A549 (cell line): Measurements from ENCODE around the gene SNW1.

ENCODE experiments used
- CBX8 ChIP-seq: fragments of 200-600 bp; sonication (generic); IDR thresholded peaks from 2 replicates; pipeline ENCODE4 v1.6.1; 2016
- CTCF ChIP-seq: fragments of >200 bp; sonication (Bioruptor Twin); formaldehyde crosslinking; IDR thresholded peaks from 3 replicates; pipeline ENCODE4 v1.5.1; 2016
- MAX ChIP-seq: IDR thresholded peaks from 2 replicates; pipeline ENCODE4 v1.6.1; 2012

GRCh38 chr14:77790566-77791224 lies 29.7 kb upstream of the SNW1 start:
- TF ChIP-seq MAX = no peak
- no peak for TF ChIP-seq CBX8
- no peak for TF ChIP-seq CTCF
